ENCODE results near the gene PAPOLG. TPM values are rescaled to one million over a fixed set of nuclear protein-coding genes. Genes with fewer than 3 reads are reported as not detected.
A peak's percentile ranks its signal among the peaks of the same experiment; 100 is the strongest.

Gene PAPOLG
- total and polyA plus RNA-seq, 9 of the 15 experiments (the other 6 are each of a cell fraction or from before 2014, with no cell fraction given), result 3.9 to 16.3 (median 10.0) TPM

DNA sequence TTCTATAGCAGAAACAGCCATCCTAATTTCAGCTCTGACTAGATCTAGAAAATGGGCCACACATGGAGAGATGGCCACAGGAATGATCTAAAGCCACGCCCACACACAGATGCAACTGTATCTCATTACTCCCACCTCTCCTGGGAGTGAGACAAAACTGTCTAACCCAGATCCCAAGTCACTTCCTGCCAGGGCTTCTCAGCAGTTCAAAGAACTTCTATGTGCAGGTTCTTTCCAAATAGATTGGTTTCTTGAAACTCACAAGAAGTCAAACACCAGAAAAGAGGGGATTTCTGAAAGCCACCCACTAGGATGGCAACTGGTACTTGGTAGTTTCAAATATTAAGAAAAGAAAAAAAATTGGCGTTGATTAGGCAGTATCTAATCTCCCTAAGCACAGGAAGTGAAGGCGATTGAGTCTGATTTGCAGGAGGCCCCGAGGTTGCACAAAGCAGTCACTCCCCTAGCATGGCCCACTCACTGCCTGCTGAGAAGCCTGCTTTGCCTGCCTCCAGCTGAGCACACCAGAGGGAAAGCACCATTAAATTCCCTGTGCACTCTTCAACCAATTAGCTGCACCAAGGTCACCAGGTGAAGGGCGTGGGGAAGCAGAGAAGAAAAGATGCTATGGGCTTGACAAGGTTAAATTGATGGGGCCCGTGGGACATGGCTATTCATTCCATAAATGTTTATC is 51.1 kb downstream of the PAPOLG start (continued):
- TF ChIP-seq, protein P1, sequence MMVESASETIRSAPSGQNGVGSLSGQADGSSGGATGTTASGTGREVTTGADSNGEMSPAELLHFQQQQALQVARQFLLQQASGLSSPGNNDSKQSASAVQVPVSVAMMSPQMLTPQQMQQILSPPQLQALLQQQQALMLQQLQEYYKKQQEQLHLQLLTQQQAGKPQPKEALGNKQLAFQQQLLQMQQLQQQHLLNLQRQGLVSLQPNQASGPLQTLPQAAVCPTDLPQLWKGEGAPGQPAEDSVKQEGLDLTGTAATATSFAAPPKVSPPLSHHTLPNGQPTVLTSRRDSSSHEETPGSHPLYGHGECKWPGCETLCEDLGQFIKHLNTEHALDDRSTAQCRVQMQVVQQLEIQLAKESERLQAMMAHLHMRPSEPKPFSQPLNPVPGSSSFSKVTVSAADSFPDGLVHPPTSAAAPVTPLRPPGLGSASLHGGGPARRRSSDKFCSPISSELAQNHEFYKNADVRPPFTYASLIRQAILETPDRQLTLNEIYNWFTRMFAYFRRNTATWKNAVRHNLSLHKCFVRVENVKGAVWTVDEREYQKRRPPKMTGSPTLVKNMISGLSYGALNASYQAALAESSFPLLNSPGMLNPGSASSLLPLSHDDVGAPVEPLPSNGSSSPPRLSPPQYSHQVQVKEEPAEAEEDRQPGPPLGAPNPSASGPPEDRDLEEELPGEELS (CRISPR knock-in tag; IDR thresholded peaks at IDR 0.05; ENCODE audit: borderline replicate concordance), result no peak
- no peak; the same call in 1 of the 2 replicates for TF ChIP-seq TAL1 (IDR thresholded peaks at IDR 0.05)
- TF ChIP-seq MAZ (CRISPR knock-in tag; conservative IDR thresholded peaks at IDR 0.05 in 1 of 2, IDR thresholded peaks at IDR 0.05 in 1 of 2), result peak in 1 of 2 experiments; percentile 28; a peak in 1 of 4 replicates
- TF ChIP-seq, protein P2, sequence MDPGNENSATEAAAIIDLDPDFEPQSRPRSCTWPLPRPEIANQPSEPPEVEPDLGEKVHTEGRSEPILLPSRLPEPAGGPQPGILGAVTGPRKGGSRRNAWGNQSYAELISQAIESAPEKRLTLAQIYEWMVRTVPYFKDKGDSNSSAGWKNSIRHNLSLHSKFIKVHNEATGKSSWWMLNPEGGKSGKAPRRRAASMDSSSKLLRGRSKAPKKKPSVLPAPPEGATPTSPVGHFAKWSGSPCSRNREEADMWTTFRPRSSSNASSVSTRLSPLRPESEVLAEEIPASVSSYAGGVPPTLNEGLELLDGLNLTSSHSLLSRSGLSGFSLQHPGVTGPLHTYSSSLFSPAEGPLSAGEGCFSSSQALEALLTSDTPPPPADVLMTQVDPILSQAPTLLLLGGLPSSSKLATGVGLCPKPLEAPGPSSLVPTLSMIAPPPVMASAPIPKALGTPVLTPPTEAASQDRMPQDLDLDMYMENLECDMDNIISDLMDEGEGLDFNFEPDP (CRISPR knock-in tag; IDR thresholded peaks at IDR 0.05), result no peak
- TF ChIP-seq, protein P3, sequence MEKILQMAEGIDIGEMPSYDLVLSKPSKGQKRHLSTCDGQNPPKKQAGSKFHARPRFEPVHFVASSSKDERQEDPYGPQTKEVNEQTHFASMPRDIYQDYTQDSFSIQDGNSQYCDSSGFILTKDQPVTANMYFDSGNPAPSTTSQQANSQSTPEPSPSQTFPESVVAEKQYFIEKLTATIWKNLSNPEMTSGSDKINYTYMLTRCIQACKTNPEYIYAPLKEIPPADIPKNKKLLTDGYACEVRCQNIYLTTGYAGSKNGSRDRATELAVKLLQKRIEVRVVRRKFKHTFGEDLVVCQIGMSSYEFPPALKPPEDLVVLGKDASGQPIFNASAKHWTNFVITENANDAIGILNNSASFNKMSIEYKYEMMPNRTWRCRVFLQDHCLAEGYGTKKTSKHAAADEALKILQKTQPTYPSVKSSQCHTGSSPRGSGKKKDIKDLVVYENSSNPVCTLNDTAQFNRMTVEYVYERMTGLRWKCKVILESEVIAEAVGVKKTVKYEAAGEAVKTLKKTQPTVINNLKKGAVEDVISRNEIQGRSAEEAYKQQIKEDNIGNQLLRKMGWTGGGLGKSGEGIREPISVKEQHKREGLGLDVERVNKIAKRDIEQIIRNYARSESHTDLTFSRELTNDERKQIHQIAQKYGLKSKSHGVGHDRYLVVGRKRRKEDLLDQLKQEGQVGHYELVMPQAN (IDR thresholded peaks at IDR 0.05; ENCODE audit: borderline replicate concordance), result no peak
- no peak for TF ChIP-seq ZNF57 (CRISPR knock-in tag; IDR thresholded peaks at IDR 0.05)
- TF ChIP-seq, protein P4, sequence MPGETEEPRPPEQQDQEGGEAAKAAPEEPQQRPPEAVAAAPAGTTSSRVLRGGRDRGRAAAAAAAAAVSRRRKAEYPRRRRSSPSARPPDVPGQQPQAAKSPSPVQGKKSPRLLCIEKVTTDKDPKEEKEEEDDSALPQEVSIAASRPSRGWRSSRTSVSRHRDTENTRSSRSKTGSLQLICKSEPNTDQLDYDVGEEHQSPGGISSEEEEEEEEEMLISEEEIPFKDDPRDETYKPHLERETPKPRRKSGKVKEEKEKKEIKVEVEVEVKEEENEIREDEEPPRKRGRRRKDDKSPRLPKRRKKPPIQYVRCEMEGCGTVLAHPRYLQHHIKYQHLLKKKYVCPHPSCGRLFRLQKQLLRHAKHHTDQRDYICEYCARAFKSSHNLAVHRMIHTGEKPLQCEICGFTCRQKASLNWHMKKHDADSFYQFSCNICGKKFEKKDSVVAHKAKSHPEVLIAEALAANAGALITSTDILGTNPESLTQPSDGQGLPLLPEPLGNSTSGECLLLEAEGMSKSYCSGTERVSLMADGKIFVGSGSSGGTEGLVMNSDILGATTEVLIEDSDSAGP (CRISPR knock-in tag; IDR thresholded peaks at IDR 0.05), result no peak
- TF ChIP-seq, protein P5, sequence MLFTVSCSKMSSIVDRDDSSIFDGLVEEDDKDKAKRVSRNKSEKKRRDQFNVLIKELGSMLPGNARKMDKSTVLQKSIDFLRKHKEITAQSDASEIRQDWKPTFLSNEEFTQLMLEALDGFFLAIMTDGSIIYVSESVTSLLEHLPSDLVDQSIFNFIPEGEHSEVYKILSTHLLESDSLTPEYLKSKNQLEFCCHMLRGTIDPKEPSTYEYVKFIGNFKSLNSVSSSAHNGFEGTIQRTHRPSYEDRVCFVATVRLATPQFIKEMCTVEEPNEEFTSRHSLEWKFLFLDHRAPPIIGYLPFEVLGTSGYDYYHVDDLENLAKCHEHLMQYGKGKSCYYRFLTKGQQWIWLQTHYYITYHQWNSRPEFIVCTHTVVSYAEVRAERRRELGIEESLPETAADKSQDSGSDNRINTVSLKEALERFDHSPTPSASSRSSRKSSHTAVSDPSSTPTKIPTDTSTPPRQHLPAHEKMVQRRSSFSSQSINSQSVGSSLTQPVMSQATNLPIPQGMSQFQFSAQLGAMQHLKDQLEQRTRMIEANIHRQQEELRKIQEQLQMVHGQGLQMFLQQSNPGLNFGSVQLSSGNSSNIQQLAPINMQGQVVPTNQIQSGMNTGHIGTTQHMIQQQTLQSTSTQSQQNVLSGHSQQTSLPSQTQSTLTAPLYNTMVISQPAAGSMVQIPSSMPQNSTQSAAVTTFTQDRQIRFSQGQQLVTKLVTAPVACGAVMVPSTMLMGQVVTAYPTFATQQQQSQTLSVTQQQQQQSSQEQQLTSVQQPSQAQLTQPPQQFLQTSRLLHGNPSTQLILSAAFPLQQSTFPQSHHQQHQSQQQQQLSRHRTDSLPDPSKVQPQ (CRISPR knock-in tag; IDR thresholded peaks at IDR 0.05; ENCODE audit: borderline replicate concordance), result no peak
- no peak for TF ChIP-seq ZNF507 (tag; conservative IDR thresholded peaks at IDR 0.05)
- no peak for TF ChIP-seq CHD1 (IDR thresholded peaks at IDR 0.05; ENCODE audit: low read length)
- no peak for TF ChIP-seq ELF4 (CRISPR knock-in tag; IDR thresholded peaks at IDR 0.05)
- no peak for TF ChIP-seq BCOR (IDR thresholded peaks at IDR 0.05)
- TF ChIP-seq, protein P6, sequence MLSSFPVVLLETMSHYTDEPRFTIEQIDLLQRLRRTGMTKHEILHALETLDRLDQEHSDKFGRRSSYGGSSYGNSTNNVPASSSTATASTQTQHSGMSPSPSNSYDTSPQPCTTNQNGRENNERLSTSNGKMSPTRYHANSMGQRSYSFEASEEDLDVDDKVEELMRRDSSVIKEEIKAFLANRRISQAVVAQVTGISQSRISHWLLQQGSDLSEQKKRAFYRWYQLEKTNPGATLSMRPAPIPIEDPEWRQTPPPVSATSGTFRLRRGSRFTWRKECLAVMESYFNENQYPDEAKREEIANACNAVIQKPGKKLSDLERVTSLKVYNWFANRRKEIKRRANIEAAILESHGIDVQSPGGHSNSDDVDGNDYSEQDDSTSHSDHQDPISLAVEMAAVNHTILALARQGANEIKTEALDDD (IDR thresholded peaks at IDR 0.05), result 0 out of 2 replicates have a peak, but pooled peaks have one; percentile 53
- 0 out of 2 replicates have a peak, but pooled peaks have one; percentile 30 for TF ChIP-seq SMAD3 (CRISPR knock-in tag; conservative IDR thresholded peaks at IDR 0.05)
- TF ChIP-seq U2AF2 (optimal IDR thresholded peaks at IDR 0.05; ENCODE audit: low read depth, low read length), result no peak
- TF ChIP-seq SIN3B (IDR thresholded peaks at IDR 0.05; ENCODE audit: low read depth), result no peak
